Esophagus muscularis mucosa (tissue), 4 donors: ENCODE measurements around the gene MAP9.

Experiments used
- EP300 ChIP-seq: sonication (generic); formaldehyde crosslinking; IDR thresholded peaks from one replicate; pipeline ENCODE4 v1.6.1; 2017; ENCODE audit warnings: antibody characterized with exemption
- POLR2A ChIP-seq: fragments of 450-650 bp; IDR thresholded peaks from one replicate; pipeline ENCODE4 v1.6.1; 2017; ENCODE audit warnings: antibody characterized with exemption, moderate library complexity, mild to moderate bottlenecking, low read depth
- POLR2AphosphoS5 ChIP-seq, 2 donors: sonication (generic); formaldehyde crosslinking; IDR thresholded peaks; one replicate each; pipeline ENCODE4 v1.6.1; 2017; ENCODE audit warnings: antibody characterized with exemption in 2 of 2
- TF ChIP-seq, protein P1 (sequence below), 3 experiments: fragments of 200-600 bp in 2 of 3; fragments of 450-650 bp in 1 of 3; sonication (generic) in 2 of 3; IDR thresholded peaks; one replicate each; pipeline ENCODE4 v1.5.1; 2017 to 2019; ENCODE audit warnings: antibody characterized with exemption in 3 of 3, mild to moderate bottlenecking in 2 of 3, moderate library complexity in 1 of 3

DNA sequence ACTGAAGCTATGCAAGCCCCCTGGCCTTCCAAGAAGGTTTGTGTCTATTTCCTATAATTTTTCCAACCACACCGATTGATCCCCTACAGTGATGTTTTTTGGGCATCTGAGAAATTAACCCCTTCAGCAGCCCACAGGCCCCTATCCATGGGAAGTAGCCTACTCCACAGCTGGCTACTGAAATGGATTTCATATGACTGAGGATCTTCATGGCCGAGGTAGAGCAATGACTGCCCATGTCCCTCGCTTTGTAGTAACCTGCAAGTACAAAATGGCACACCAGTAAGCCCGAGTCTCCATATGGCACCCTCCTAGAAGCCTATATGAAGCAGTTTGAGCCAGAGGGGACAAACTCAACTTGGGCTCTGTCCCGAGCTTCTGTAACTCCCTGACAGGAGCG lies 36.8 kb downstream of the MAP9 start:
- TF ChIP-seq POLR2AphosphoS5 (IDR thresholded peaks at IDR 0.05) (no peak), POLR2A (no peak), EP300 (no peak)
- TF ChIP-seq, protein P1, sequence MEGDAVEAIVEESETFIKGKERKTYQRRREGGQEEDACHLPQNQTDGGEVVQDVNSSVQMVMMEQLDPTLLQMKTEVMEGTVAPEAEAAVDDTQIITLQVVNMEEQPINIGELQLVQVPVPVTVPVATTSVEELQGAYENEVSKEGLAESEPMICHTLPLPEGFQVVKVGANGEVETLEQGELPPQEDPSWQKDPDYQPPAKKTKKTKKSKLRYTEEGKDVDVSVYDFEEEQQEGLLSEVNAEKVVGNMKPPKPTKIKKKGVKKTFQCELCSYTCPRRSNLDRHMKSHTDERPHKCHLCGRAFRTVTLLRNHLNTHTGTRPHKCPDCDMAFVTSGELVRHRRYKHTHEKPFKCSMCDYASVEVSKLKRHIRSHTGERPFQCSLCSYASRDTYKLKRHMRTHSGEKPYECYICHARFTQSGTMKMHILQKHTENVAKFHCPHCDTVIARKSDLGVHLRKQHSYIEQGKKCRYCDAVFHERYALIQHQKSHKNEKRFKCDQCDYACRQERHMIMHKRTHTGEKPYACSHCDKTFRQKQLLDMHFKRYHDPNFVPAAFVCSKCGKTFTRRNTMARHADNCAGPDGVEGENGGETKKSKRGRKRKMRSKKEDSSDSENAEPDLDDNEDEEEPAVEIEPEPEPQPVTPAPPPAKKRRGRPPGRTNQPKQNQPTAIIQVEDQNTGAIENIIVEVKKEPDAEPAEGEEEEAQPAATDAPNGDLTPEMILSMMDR (IDR thresholded peaks at IDR 0.05) = no peak
